ENCODE results near the gene TRAPPC6A. TPM values are rescaled to one million over a fixed set of nuclear protein-coding genes. Genes with fewer than 3 reads are reported as not detected.

TRAPPC6A gene
- total RNA-seq, 1 donor from 2014 or later, result 29.4 TPM

GRCh38 chr19:45179072-45179891 lies 1.2 kb upstream of the TRAPPC6A start:
- H3K4me1 Mint-ChIP-seq (ENCODE audit: unreplicated experiment), result peaks cover 29% of the 10 kb centered on the region
- no peaks in the 10 kb centered on the region for H3K27me3 Mint-ChIP-seq (ENCODE audit: unreplicated experiment)
- no peak for DNase-seq (ENCODE audit: extremely low spot score, unreplicated experiment)
- peak overlapping the region; percentile 96 for H3K27ac Mint-ChIP-seq (ENCODE audit: unreplicated experiment)
- no peaks in the 10 kb centered on the region for H3K9me3 Mint-ChIP-seq (ENCODE audit: unreplicated experiment)
- H3K36me3 Mint-ChIP-seq (ENCODE audit: unreplicated experiment), result peaks cover 4% of the 10 kb centered on the region
- TF ChIP-seq CTCF (IDR thresholded peaks at IDR 0.05), result no peak
- H3K4me3 Mint-ChIP-seq (ENCODE audit: unreplicated experiment), result peak overlapping the region; percentile 92

- Mint-ChIP-seq H3K36me3 (ENCODE audit: unreplicated experiment) (peaks cover 4% of the 10 kb centered on the region), H3K4me3 (ENCODE audit: unreplicated experiment) (peak within 1 kb of the TSS; percentile 92), H3K9me3 (ENCODE audit: unreplicated experiment) (no peaks in the 10 kb centered on the region), H3K27ac (ENCODE audit: unreplicated experiment) (peak within 1 kb of the TSS; percentile 96), H3K27me3 (ENCODE audit: unreplicated experiment) (no peaks in the 10 kb centered on the region), H3K4me1 (ENCODE audit: unreplicated experiment) (peaks cover 29% of the 10 kb centered on the region)
- peak; percentile 100 for DNase-seq (ENCODE audit: extremely low spot score, unreplicated experiment)
- peak; percentile 61 for TF ChIP-seq CTCF (IDR thresholded peaks at IDR 0.05)
Measured at GRCh38 chr19:45178262-45179071, 430 bp upstream of the TRAPPC6A start, which contains the start of gene BLOC1S3. Gene BLOC1S3 (plus strand): TSS chr19:45178784. CDS start chr19:45179297, 513 bp downstream.

- Mint-ChIP-seq H3K4me3 (ENCODE audit: unreplicated experiment) (no peak overlapping the region), H3K27ac (ENCODE audit: unreplicated experiment) (no peak overlapping the region), H3K36me3 (ENCODE audit: unreplicated experiment) (no peaks in the 10 kb centered on the region), H3K27me3 (ENCODE audit: unreplicated experiment) (no peaks in the 10 kb centered on the region), H3K9me3 (ENCODE audit: unreplicated experiment) (no peaks in the 10 kb centered on the region), H3K4me1 (ENCODE audit: unreplicated experiment) (peaks cover 20% of the 10 kb centered on the region)
- TF ChIP-seq CTCF (IDR thresholded peaks at IDR 0.05), result no peak
- no peak for DNase-seq (ENCODE audit: extremely low spot score, unreplicated experiment)
Measured at GRCh38 chr19:45175515-45176345, 2.3 kb downstream of the TRAPPC6A start.

GRCh38 chr19:45173816-45174215 lies 4.2 kb downstream of the TRAPPC6A start:
- Mint-ChIP-seq H3K27ac (ENCODE audit: unreplicated experiment) (no peak overlapping the region), H3K9me3 (ENCODE audit: unreplicated experiment) (no peaks in the 10 kb centered on the region), H3K27me3 (ENCODE audit: unreplicated experiment) (no peaks in the 10 kb centered on the region), H3K4me1 (ENCODE audit: unreplicated experiment) (peaks cover 10% of the 10 kb centered on the region), H3K36me3 (ENCODE audit: unreplicated experiment) (no peaks in the 10 kb centered on the region), H3K4me3 (ENCODE audit: unreplicated experiment) (no peak overlapping the region)
- no peak for TF ChIP-seq CTCF (IDR thresholded peaks at IDR 0.05)
- DNase-seq (ENCODE audit: extremely low spot score, unreplicated experiment), result no peak
